ENCODE measurements around the gene PEBP1. TPM values are rescaled to one million over a fixed set of nuclear protein-coding genes. Genes with fewer than 3 reads are reported as not detected.

Gene PEBP1
- total and polyA plus RNA-seq, 8 donors, result 167 to 279 (median 226) TPM

DNA sequence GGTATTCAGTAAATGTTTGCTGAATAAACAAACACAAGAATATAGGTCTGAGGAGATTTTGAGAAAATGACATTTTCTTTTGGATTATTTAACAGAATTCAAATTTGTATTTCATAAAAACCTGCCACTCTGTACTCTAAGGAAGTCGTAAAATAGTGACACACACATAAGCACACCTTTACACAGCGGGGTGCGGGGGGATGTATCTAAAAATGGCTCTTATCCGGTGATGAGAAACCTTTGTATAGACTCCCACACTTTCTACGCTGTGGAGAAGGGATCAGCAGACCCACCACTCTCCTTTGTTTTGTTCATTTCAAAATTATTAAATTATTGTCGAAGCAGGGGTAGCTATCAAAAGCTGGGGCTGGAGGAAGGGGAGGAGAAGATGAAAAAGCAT is 58.0 kb downstream of the PEBP1 start:
- Histone ChIP-seq H3K4me1 (peaks cover 0 to 3% of the 10 kb centered on the region in 2 donors), H3K9me3 (no peaks in the 10 kb centered on the region), H3K36me3 (peaks cover 0 to 67% of the 10 kb centered on the region in 2 donors), H3K4me3 (no peak overlapping the region), H3K27ac (no peak overlapping the region), H3K27me3 (no peaks in the 10 kb centered on the region)
- TF ChIP-seq, protein P1, sequence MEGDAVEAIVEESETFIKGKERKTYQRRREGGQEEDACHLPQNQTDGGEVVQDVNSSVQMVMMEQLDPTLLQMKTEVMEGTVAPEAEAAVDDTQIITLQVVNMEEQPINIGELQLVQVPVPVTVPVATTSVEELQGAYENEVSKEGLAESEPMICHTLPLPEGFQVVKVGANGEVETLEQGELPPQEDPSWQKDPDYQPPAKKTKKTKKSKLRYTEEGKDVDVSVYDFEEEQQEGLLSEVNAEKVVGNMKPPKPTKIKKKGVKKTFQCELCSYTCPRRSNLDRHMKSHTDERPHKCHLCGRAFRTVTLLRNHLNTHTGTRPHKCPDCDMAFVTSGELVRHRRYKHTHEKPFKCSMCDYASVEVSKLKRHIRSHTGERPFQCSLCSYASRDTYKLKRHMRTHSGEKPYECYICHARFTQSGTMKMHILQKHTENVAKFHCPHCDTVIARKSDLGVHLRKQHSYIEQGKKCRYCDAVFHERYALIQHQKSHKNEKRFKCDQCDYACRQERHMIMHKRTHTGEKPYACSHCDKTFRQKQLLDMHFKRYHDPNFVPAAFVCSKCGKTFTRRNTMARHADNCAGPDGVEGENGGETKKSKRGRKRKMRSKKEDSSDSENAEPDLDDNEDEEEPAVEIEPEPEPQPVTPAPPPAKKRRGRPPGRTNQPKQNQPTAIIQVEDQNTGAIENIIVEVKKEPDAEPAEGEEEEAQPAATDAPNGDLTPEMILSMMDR (IDR thresholded peaks at IDR 0.05), result no peak
- ATAC-seq (no peak), DNase-seq (no peak)
- intact Hi-C loops (cut with DNase I), result no loop called here

Other genes with a start within 250 kb of the PEBP1 start
- gene KSR2, start 167.1 kb upstream of the PEBP1 start, total RNA-seq, result 1 to 10 TPM; 1.0 to 1.4 TPM
- gene KSR2, start 167.1 kb upstream of the PEBP1 start, polyA plus RNA-seq (ENCODE audit: insufficient read length in 6 of 6), result under 1 TPM; 0.28 to 0.49 (median 0.38) TPM
- gene RFC5, start 119.4 kb upstream of the PEBP1 start, total RNA-seq, result 10 to 100 TPM; 12.1 to 14.1 TPM
- 10 to 100 TPM; 27.8 to 35.8 (median 34.0) TPM for gene RFC5, start 119.4 kb upstream of the PEBP1 start, polyA plus RNA-seq (ENCODE audit: insufficient read length in 6 of 6)
- 100 to 1,000 TPM; 107 to 129 TPM for gene WSB2, start 74.9 kb upstream of the PEBP1 start, total RNA-seq
- gene WSB2, start 74.9 kb upstream of the PEBP1 start, polyA plus RNA-seq (ENCODE audit: insufficient read length in 6 of 6), result 10 to 100 TPM; 52.7 to 59.1 (median 54.5) TPM
- gene VSIG10, start 32.1 kb upstream of the PEBP1 start, total RNA-seq, result 10 to 100 TPM; 32.4 to 39.2 TPM
- gene VSIG10, start 32.1 kb upstream of the PEBP1 start, polyA plus RNA-seq (ENCODE audit: insufficient read length in 6 of 6), result 10 to 100 TPM; 33.9 to 42.0 (median 36.5) TPM
- 10 to 100 TPM; 39.5 to 52.0 TPM for gene TAOK3, start 236.8 kb downstream of the PEBP1 start, total RNA-seq
- gene TAOK3, start 236.8 kb downstream of the PEBP1 start, polyA plus RNA-seq (ENCODE audit: insufficient read length in 6 of 6), result 10 to 100 TPM; 45.6 to 61.8 (median 52.7) TPM
- gene SUDS3, start 240.4 kb downstream of the PEBP1 start, total RNA-seq, result 10 to 100 TPM; 23.6 to 27.9 TPM
- 10 to 100 TPM; 46.3 to 60.8 (median 52.2) TPM for gene SUDS3, start 240.4 kb downstream of the PEBP1 start, polyA plus RNA-seq (ENCODE audit: insufficient read length in 6 of 6)